ENCODE measurements around the gene RAB7B.

RAB7B gene

GRCh38 chr1:205993068-205993467, 10.1 kb downstream of the RAB7B start:
- no peak for DNase-seq

GRCh38 chr1:205992218-205992882, 10.8 kb downstream of the RAB7B start:
- no peak for DNase-seq

GRCh38 chr1:205991237-205991636, 12.0 kb downstream of the RAB7B start:
- peak; percentile 51 for DNase-seq

GRCh38 chr1:205990226-205990625, 13.0 kb downstream of the RAB7B start:
- no peak for DNase-seq

- no peak for DNase-seq
These were observed 13.4 kb downstream of the RAB7B start for GRCh38 chr1:205989786-205990185.

GRCh38 chr1:205988585-205988995, 14.6 kb downstream of the RAB7B start:
- DNase-seq = no peak

GRCh38 chr1:205986861-205987260, 16.3 kb downstream of the RAB7B start:
- peak; percentile 21 for DNase-seq

- no peak for DNase-seq
These were observed 16.9 kb downstream of the RAB7B start for GRCh38 chr1:205986292-205986691.

GRCh38 chr1:205985330-205986005, 17.7 kb downstream of the RAB7B start:
- DNase-seq = no peak

- peak; percentile 59 for DNase-seq
These were observed 19.1 kb downstream of the RAB7B start for GRCh38 chr1:205983925-205984725.

- no peak for DNase-seq
These were observed 21.9 kb downstream of the RAB7B start for GRCh38 chr1:205981257-205981656.

- DNase-seq = no peak
These were observed 22.8 kb downstream of the RAB7B start for GRCh38 chr1:205980237-205980870.

- no peak for DNase-seq
These were observed 23.9 kb downstream of the RAB7B start for GRCh38 chr1:205979301-205979700.

- no peak for DNase-seq
These were observed 24.5 kb downstream of the RAB7B start for GRCh38 chr1:205978676-205979075.

GRCh38 chr1:205977402-205978014, 25.7 kb downstream of the RAB7B start:
- DNase-seq = peak; percentile 81

- DNase-seq = peak; percentile 82
These were observed 26.3 kb downstream of the RAB7B start for GRCh38 chr1:205976708-205977401.

- no peak for DNase-seq
These were observed 27.2 kb downstream of the RAB7B start for GRCh38 chr1:205976036-205976435.

GRCh38 chr1:205975387-205975998, 27.7 kb downstream of the RAB7B start:
- DNase-seq = no peak

- no peak for DNase-seq
These were observed 28.5 kb downstream of the RAB7B start for GRCh38 chr1:205974712-205975111.

GRCh38 chr1:205973377-205974232, 29.6 kb downstream of the RAB7B start:
- no peak for DNase-seq

All from fibroblast of skin of right biceps (primary cell).